IPS-15b (cell line): Measurements from ENCODE around the gene RAI1.

Experiments used
- H3K27me3 ChIP-seq: one replicate; pipeline ENCODE4 v1.6.1; 2013; ENCODE audit warnings: low read length; ENCODE audit not compliant: control insufficient read depth, insufficient read depth
- H3K36me3 ChIP-seq: one replicate; pipeline ENCODE4 v1.6.1; 2013; ENCODE audit warnings: low read length; ENCODE audit not compliant: control insufficient read depth, insufficient read depth
- H3K4me1 ChIP-seq: one replicate; pipeline ENCODE4 v1.6.1; 2013; ENCODE audit warnings: mild to moderate bottlenecking, low read length; ENCODE audit not compliant: control insufficient read depth, insufficient read depth
- H3K4me3 ChIP-seq: one replicate; pipeline ENCODE4 v1.5.1; 2013; ENCODE audit warnings: low read depth, low read length
- H3K9ac ChIP-seq: one replicate; pipeline ENCODE4 v1.6.1; 2013; ENCODE audit warnings: low read depth, mild to moderate bottlenecking, low read length
- H3K9me3 ChIP-seq: one replicate; pipeline ENCODE4 v1.6.1; 2013; ENCODE audit warnings: mild to moderate bottlenecking, low read length; ENCODE audit not compliant: control insufficient read depth, insufficient read depth

The RAI1 gene

GRCh38 chr17:17667231-17667630 is 14.0 kb upstream of the RAI1 start:
- Histone ChIP-seq H3K9me3 (no peaks in the 10 kb centered on the region), H3K9ac (no peak overlapping the region), H3K4me3 (no peak overlapping the region), H3K36me3 (no peaks in the 10 kb centered on the region), H3K4me1 (peaks cover 3% of the 10 kb centered on the region), H3K27me3 (peaks cover 15% of the 10 kb centered on the region)

- H3K27me3 ChIP-seq: peaks cover 21% of the 10 kb centered on the region
- no peaks in the 10 kb centered on the region for H3K36me3 ChIP-seq
- no peak overlapping the region for H3K9ac ChIP-seq
- peaks cover 3% of the 10 kb centered on the region for H3K4me1 ChIP-seq
- H3K4me3 ChIP-seq: no peak overlapping the region
- no peaks in the 10 kb centered on the region for H3K9me3 ChIP-seq
These were observed 13.3 kb upstream of the RAI1 start for GRCh38 chr17:17667947-17668346.

- Histone ChIP-seq H3K27me3 (peaks cover 25% of the 10 kb centered on the region), H3K36me3 (no peaks in the 10 kb centered on the region), H3K4me1 (no peaks in the 10 kb centered on the region), H3K4me3 (no peak overlapping the region), H3K9me3 (no peaks in the 10 kb centered on the region), H3K9ac (no peak overlapping the region)
These were observed 12.9 kb upstream of the RAI1 start for GRCh38 chr17:17668358-17668757.

GRCh38 chr17:17668775-17669579 is 12.3 kb upstream of the RAI1 start:
- Histone ChIP-seq H3K4me1 (no peaks in the 10 kb centered on the region), H3K27me3 (peaks cover 32% of the 10 kb centered on the region), H3K4me3 (no peak overlapping the region), H3K9ac (no peak overlapping the region), H3K9me3 (no peaks in the 10 kb centered on the region), H3K36me3 (no peaks in the 10 kb centered on the region)

GRCh38 chr17:17669580-17670235 is 11.6 kb upstream of the RAI1 start:
- Histone ChIP-seq H3K27me3 (peaks cover 39% of the 10 kb centered on the region), H3K9me3 (no peaks in the 10 kb centered on the region), H3K4me3 (no peak overlapping the region), H3K4me1 (no peaks in the 10 kb centered on the region), H3K36me3 (no peaks in the 10 kb centered on the region), H3K9ac (no peak overlapping the region)

GRCh38 chr17:17670701-17671305 is 10.5 kb upstream of the RAI1 start:
- Histone ChIP-seq H3K4me1 (peaks cover 5% of the 10 kb centered on the region), H3K36me3 (no peaks in the 10 kb centered on the region), H3K27me3 (peaks cover 50% of the 10 kb centered on the region), H3K9ac (no peak overlapping the region), H3K4me3 (no peak overlapping the region), H3K9me3 (no peaks in the 10 kb centered on the region)

GRCh38 chr17:17671369-17672129 is 9.7 kb upstream of the RAI1 start:
- no peaks in the 10 kb centered on the region for H3K36me3 ChIP-seq
- H3K27me3 ChIP-seq: peaks cover 50% of the 10 kb centered on the region
- no peaks in the 10 kb centered on the region for H3K9me3 ChIP-seq
- peaks cover 5% of the 10 kb centered on the region for H3K4me1 ChIP-seq
- H3K9ac ChIP-seq: no peak overlapping the region
- no peak overlapping the region for H3K4me3 ChIP-seq

- peaks cover 60% of the 10 kb centered on the region for H3K27me3 ChIP-seq
- H3K4me3 ChIP-seq: no peak overlapping the region
- H3K36me3 ChIP-seq: no peaks in the 10 kb centered on the region
- no peak overlapping the region for H3K9ac ChIP-seq
- no peaks in the 10 kb centered on the region for H3K9me3 ChIP-seq
- H3K4me1 ChIP-seq: peaks cover 5% of the 10 kb centered on the region
These were observed 8.5 kb upstream of the RAI1 start for GRCh38 chr17:17672453-17673368.

GRCh38 chr17:17675416-17675815 is 5.8 kb upstream of the RAI1 start:
- H3K27me3 ChIP-seq: peaks cover 84% of the 10 kb centered on the region
- H3K9me3 ChIP-seq: no peaks in the 10 kb centered on the region
- H3K36me3 ChIP-seq: no peaks in the 10 kb centered on the region
- no peak overlapping the region for H3K4me3 ChIP-seq
- peaks cover 5% of the 10 kb centered on the region for H3K4me1 ChIP-seq
- no peak overlapping the region for H3K9ac ChIP-seq

- H3K9me3 ChIP-seq: no peaks in the 10 kb centered on the region
- no peak overlapping the region for H3K4me3 ChIP-seq
- no peak overlapping the region for H3K9ac ChIP-seq
- H3K4me1 ChIP-seq: peaks cover 5% of the 10 kb centered on the region
- H3K36me3 ChIP-seq: no peaks in the 10 kb centered on the region
- peaks cover 87% of the 10 kb centered on the region for H3K27me3 ChIP-seq
These were observed 5.2 kb upstream of the RAI1 start for GRCh38 chr17:17675925-17676534.
